Skeletal muscle tissue (tissue), 4 donors: Measurements from ENCODE around the gene PXDN. TPM values are rescaled to one million over a fixed set of nuclear protein-coding genes. Genes with fewer than 3 reads are reported as not detected.
A peak's percentile ranks its signal among the peaks of the same experiment; 100 is the strongest.

ENCODE experiments used
- H3K27ac ChIP-seq: one replicate; pipeline ENCODE4 v1.7.0; 2013; ENCODE audit warnings: mild to moderate bottlenecking, low read depth, low read length, inconsistent platforms
- H3K27me3 ChIP-seq, 3 donors: one replicate each; pipeline ENCODE4 v1.7.0; 2013; ENCODE audit warnings: low read length in 3 of 3; ENCODE audit not compliant: control insufficient read depth in 3 of 3, insufficient read depth in 3 of 3
- H3K36me3 ChIP-seq, 3 donors: one replicate each; pipeline ENCODE4 v1.7.0; 2013; ENCODE audit warnings: low read length in 3 of 3; ENCODE audit not compliant: control insufficient read depth in 3 of 3, insufficient read depth in 3 of 3
- H3K4me1 ChIP-seq, 3 donors: one replicate each; pipeline ENCODE4 v1.7.0; 2013; ENCODE audit warnings: low read length in 3 of 3, mild to moderate bottlenecking in 3 of 3; ENCODE audit not compliant: control insufficient read depth in 3 of 3, insufficient read depth in 3 of 3
- H3K4me3 ChIP-seq, 3 donors: one replicate each; pipeline ENCODE4 v1.7.0; 2013; ENCODE audit warnings: low read length in 3 of 3
- H3K9ac ChIP-seq, 3 donors: one replicate each; pipeline ENCODE4 v1.7.0; 2013; ENCODE audit warnings: low read length in 3 of 3, mild to moderate bottlenecking in 3 of 3, moderate library complexity in 2 of 3, low read depth in 1 of 3
- H3K9me3 ChIP-seq, 3 donors: one replicate each; pipeline ENCODE4 v1.7.0; 2013; ENCODE audit warnings: low read length in 3 of 3; ENCODE audit not compliant: control insufficient read depth in 3 of 3
- total RNA-seq: library from RNA; depleted of rRNA; stranded (reverse); fragments of >200 nt; gene quantifications from one replicate; pipeline ENCODE4 v1.2.3, GENCODE V29; 2014
- donor health status: Osteomylitis.

The PXDN gene
- total RNA-seq, 1 donor from 2014 or later, result 106 TPM

GRCh38 chr2:1610096-1610485, 134.2 kb downstream of the PXDN start:
- Histone ChIP-seq H3K27ac (no peak overlapping the region), H3K9me3 (no peaks in the 10 kb centered on the region), H3K4me1 (peaks cover 5 to 12% (median 6%) of the 10 kb centered on the region in 3 donors), H3K9ac (no peak overlapping the region), H3K36me3 (no peaks in the 10 kb centered on the region), H3K4me3 (no peak overlapping the region), H3K27me3 (peaks cover 9 to 31% (median 9%) of the 10 kb centered on the region in 3 donors)

GRCh38 chr2:1609485-1610095, 134.7 kb downstream of the PXDN start:
- no peaks in the 10 kb centered on the region for H3K9me3 ChIP-seq
- no peak overlapping the region for H3K4me3 ChIP-seq
- peaks cover 12 to 36% (median 14%) of the 10 kb centered on the region in 3 donors for H3K27me3 ChIP-seq
- no peaks in the 10 kb centered on the region for H3K36me3 ChIP-seq
- peaks cover 6 to 16% (median 10%) of the 10 kb centered on the region in 3 donors for H3K4me1 ChIP-seq
- H3K9ac ChIP-seq, result no peak overlapping the region
- H3K27ac ChIP-seq, result no peak overlapping the region

- H3K4me1 ChIP-seq, result peaks cover 6 to 16% (median 12%) of the 10 kb centered on the region in 3 donors
- no peak overlapping the region for H3K9ac ChIP-seq
- no peak overlapping the region for H3K27ac ChIP-seq
- H3K36me3 ChIP-seq, result no peaks in the 10 kb centered on the region
- H3K4me3 ChIP-seq, result no peak overlapping the region
- peaks cover 12 to 36% (median 19%) of the 10 kb centered on the region in 3 donors for H3K27me3 ChIP-seq
- no peaks in the 10 kb centered on the region for H3K9me3 ChIP-seq
Measured at GRCh38 chr2:1609040-1609439, 135.3 kb downstream of the PXDN start.

- H3K9me3 ChIP-seq, result no peaks in the 10 kb centered on the region
- no peak overlapping the region for H3K9ac ChIP-seq
- no peaks in the 10 kb centered on the region for H3K36me3 ChIP-seq
- H3K27me3 ChIP-seq, result peaks cover 14 to 40% (median 28%) of the 10 kb centered on the region in 3 donors
- no peak overlapping the region for H3K4me3 ChIP-seq
- H3K27ac ChIP-seq, result no peak overlapping the region
- peaks cover 6 to 13% (median 12%) of the 10 kb centered on the region in 3 donors for H3K4me1 ChIP-seq
Measured at GRCh38 chr2:1607971-1608688, 136.2 kb downstream of the PXDN start.

GRCh38 chr2:1607236-1607920, 136.9 kb downstream of the PXDN start:
- H3K9ac ChIP-seq, result no peak overlapping the region
- no peak overlapping the region for H3K27ac ChIP-seq
- H3K27me3 ChIP-seq, result peaks cover 16 to 48% (median 34%) of the 10 kb centered on the region in 3 donors
- no peaks in the 10 kb centered on the region for H3K9me3 ChIP-seq
- H3K4me1 ChIP-seq, result peaks cover 6 to 13% (median 12%) of the 10 kb centered on the region in 3 donors
- H3K4me3 ChIP-seq, result no peak overlapping the region
- no peaks in the 10 kb centered on the region for H3K36me3 ChIP-seq

- H3K27ac ChIP-seq, result no peak overlapping the region
Measured at GRCh38 chr2:1606421-1607235, 137.7 kb downstream of the PXDN start.

GRCh38 chr2:1606046-1606400, 138.3 kb downstream of the PXDN start:
- peaks cover 16 to 59% (median 41%) of the 10 kb centered on the region in 3 donors for H3K27me3 ChIP-seq
- H3K9me3 ChIP-seq, result no peaks in the 10 kb centered on the region
- peaks cover 11 to 17% (median 15%) of the 10 kb centered on the region in 3 donors for H3K4me1 ChIP-seq
- H3K27ac ChIP-seq, result peak overlapping the region; percentile 25
- H3K4me3 ChIP-seq, result peak overlapping the region in 1 of 3 donors; percentile 6
- H3K9ac ChIP-seq, result no peak overlapping the region
- H3K36me3 ChIP-seq, result no peaks in the 10 kb centered on the region

More at GRCh38 chr2:1606421-1607235, 137.7 kb downstream of the PXDN start:
- no peaks in the 10 kb centered on the region for H3K9me3 ChIP-seq
- peaks cover 8 to 15% (median 12%) of the 10 kb centered on the region in 3 donors for H3K4me1 ChIP-seq
- H3K4me3 ChIP-seq, result no peak overlapping the region
- H3K27me3 ChIP-seq, result peaks cover 16 to 55% (median 38%) of the 10 kb centered on the region in 3 donors
- H3K9ac ChIP-seq, result no peak overlapping the region
- H3K36me3 ChIP-seq, result no peaks in the 10 kb centered on the region

GRCh38 chr2:1605102-1606045, 138.9 kb downstream of the PXDN start:
- peak overlapping the region; percentile 25 for H3K27ac ChIP-seq
- H3K9me3 ChIP-seq, result no peaks in the 10 kb centered on the region
- H3K36me3 ChIP-seq, result no peaks in the 10 kb centered on the region
- H3K27me3 ChIP-seq, result peaks cover 20 to 65% (median 39%) of the 10 kb centered on the region in 3 donors
- H3K9ac ChIP-seq, result peak overlapping the region in 1 of 3 donors; percentile 45
- peak overlapping the region in 2 of 3 donors; percentile 18 to 56 for H3K4me3 ChIP-seq
- peaks cover 11 to 17% (median 15%) of the 10 kb centered on the region in 3 donors for H3K4me1 ChIP-seq

GRCh38 chr2:1603521-1603920, 140.8 kb downstream of the PXDN start:
- H3K4me1 ChIP-seq, result peaks cover 11 to 21% (median 15%) of the 10 kb centered on the region in 3 donors
- no peak overlapping the region for H3K4me3 ChIP-seq
- no peak overlapping the region for H3K9ac ChIP-seq
- H3K9me3 ChIP-seq, result no peaks in the 10 kb centered on the region
- no peaks in the 10 kb centered on the region for H3K36me3 ChIP-seq
- H3K27me3 ChIP-seq, result peaks cover 32 to 70% (median 37%) of the 10 kb centered on the region in 3 donors
- H3K27ac ChIP-seq, result no peak overlapping the region
